COR-L47 (cell line): ENCODE measurements around the gene KRT77.
"Not testable (repeated sequence)": the region's sequence is repeated elsewhere in the genome, so short reads cannot be mapped to it uniquely, and the experiment has no call there.

Source experiments
- DNase-seq: peaks from one replicate; lab custom pipeline; 2025; lab: John Stamatoyannopoulos, UW

KRT77 gene

GRCh38 chr12:52721838-52722470 is 18.6 kb upstream of the KRT77 start:
- no peak for DNase-seq

- DNase-seq, result no peak
Measured at GRCh38 chr12:52720365-52720886, 17.1 kb upstream of the KRT77 start.

- no peak for DNase-seq
Measured at GRCh38 chr12:52716061-52716460, 12.7 kb upstream of the KRT77 start.

GRCh38 chr12:52715416-52715815 is 12.1 kb upstream of the KRT77 start:
- DNase-seq, result no peak

GRCh38 chr12:52714887-52715281 is 11.6 kb upstream of the KRT77 start:
- DNase-seq, result no peak

GRCh38 chr12:52713960-52714886 is 10.9 kb upstream of the KRT77 start:
- DNase-seq, result no peak

- not testable (repeated sequence) for DNase-seq
Measured at GRCh38 chr12:52712122-52712521, 8.8 kb upstream of the KRT77 start.

- DNase-seq, result no peak
Measured at GRCh38 chr12:52710730-52711129, 7.4 kb upstream of the KRT77 start.

- no peak for DNase-seq
Measured at GRCh38 chr12:52708010-52708409, 4.7 kb upstream of the KRT77 start.

- no peak for DNase-seq
Measured at GRCh38 chr12:52704464-52704863, 1.1 kb upstream of the KRT77 start.

- DNase-seq, result no peak
Measured at GRCh38 chr12:52703878-52704277, 554 bp upstream of the KRT77 start.

- no peak for DNase-seq
Measured at GRCh38 chr12:52702338-52702737, 986 bp downstream of the KRT77 start.

GRCh38 chr12:52701281-52701680 is 2.0 kb downstream of the KRT77 start:
- DNase-seq, result no peak

GRCh38 chr12:52699960-52700359 is 3.4 kb downstream of the KRT77 start:
- no peak for DNase-seq

GRCh38 chr12:52699373-52699772 is 4.0 kb downstream of the KRT77 start:
- DNase-seq, result no peak

- no peak for DNase-seq
Measured at GRCh38 chr12:52698651-52699340, 4.5 kb downstream of the KRT77 start.

- no peak for DNase-seq
Measured at GRCh38 chr12:52697058-52697582, 6.2 kb downstream of the KRT77 start.

GRCh38 chr12:52696588-52696987 is 6.7 kb downstream of the KRT77 start:
- no peak for DNase-seq

GRCh38 chr12:52695039-52695438 is 8.3 kb downstream of the KRT77 start:
- DNase-seq, result no peak

GRCh38 chr12:52694151-52694550 is 9.2 kb downstream of the KRT77 start:
- DNase-seq, result no peak

GRCh38 chr12:52693261-52693660 is 10.1 kb downstream of the KRT77 start:
- no peak for DNase-seq

- no peak for DNase-seq
Measured at GRCh38 chr12:52692254-52692653, 11.1 kb downstream of the KRT77 start.

GRCh38 chr12:52691841-52692150 is 11.5 kb downstream of the KRT77 start:
- no peak for DNase-seq
